Neural cell (in vitro differentiated cells): ENCODE measurements around the gene CEMIP2. TPM values are rescaled to one million over a fixed set of nuclear protein-coding genes. Genes with fewer than 3 reads are reported as not detected.

Source experiments
- H2AFZ ChIP-seq: fragments of 200-600, 300-800 bp; sonication (generic), shearing (Covaris generic); 2 replicates; pipeline ENCODE4 v1.6.0; 2014; ENCODE audit warnings: low read depth, mild to moderate bottlenecking, antibody characterized with exemption, low read length, moderate library complexity
- H3F3A ChIP-seq: fragments of 200-600 bp; shearing (Covaris generic); 2 replicates; pipeline ENCODE4 v1.6.1; 2016; ENCODE audit warnings: mild to moderate bottlenecking, moderate library complexity, mixed read lengths, antibody characterized with exemption, low read length; ENCODE audit not compliant: insufficient read depth, poor library complexity, severe bottlenecking
- H3K27ac ChIP-seq: fragments of 200-600, 300-800 bp; sonication (generic), shearing (Covaris generic); 2 replicates; pipeline ENCODE4 v1.5.1; 2014; ENCODE audit warnings: mild to moderate bottlenecking, low read length, moderate library complexity
- H3K27me3 ChIP-seq: fragments of 300-800, 200-600 bp; sonication (generic), shearing (Covaris generic); 2 replicates; pipeline ENCODE4 v1.6.0; 2014; ENCODE audit warnings: mild to moderate bottlenecking, low read depth, low read length, moderate library complexity; ENCODE audit not compliant: insufficient read depth
- H3K36me3 ChIP-seq: fragments of 300-800, 200-600 bp; sonication (generic), shearing (Covaris generic); 2 replicates; pipeline ENCODE4 v1.5.1; 2014; ENCODE audit warnings: mild to moderate bottlenecking, antibody characterized with exemption, low read length, moderate library complexity; ENCODE audit not compliant: insufficient read depth
- H3K4me2 ChIP-seq: fragments of 300-800, 200-600 bp; sonication (generic), shearing (Covaris generic); 2 replicates; pipeline ENCODE4 v1.6.0; 2014; ENCODE audit warnings: mild to moderate bottlenecking, low read length
- H3K4me3 ChIP-seq: fragments of 300-800, 200-600 bp; sonication (generic), shearing (Covaris generic); 2 replicates; pipeline ENCODE4 v1.5.1; 2014; ENCODE audit warnings: mild to moderate bottlenecking, low read length, moderate library complexity
- H3K79me2 ChIP-seq: fragments of 200-600 bp; shearing (Covaris generic); replicated peaks from 2 replicates; pipeline ENCODE4 v1.6.0; 2014; ENCODE audit warnings: mild to moderate bottlenecking, low read length, moderate library complexity; ENCODE audit not compliant: insufficient read depth
- H3K9ac ChIP-seq: fragments of 300-800, 200-600 bp; sonication (generic), shearing (Covaris generic); 2 replicates; pipeline ENCODE4 v1.6.1; 2016; ENCODE audit warnings: mild to moderate bottlenecking, low read length, mixed read lengths
- H3K9me2 ChIP-seq: fragments of 200-600 bp; shearing (Covaris generic); 2 replicates; pipeline ENCODE4 v1.6.1; 2016; ENCODE audit warnings: mild to moderate bottlenecking, low read length, mixed read lengths; ENCODE audit not compliant: insufficient read depth
- H3K9me3 ChIP-seq: fragments of 200-600, 300-800 bp; sonication (generic), shearing (Covaris generic); 2 replicates; pipeline ENCODE4 v1.6.1; 2016; ENCODE audit warnings: mild to moderate bottlenecking, mixed run types, low read length, moderate library complexity, mixed read lengths
- H4K20me1 ChIP-seq: fragments of 200-600 bp; shearing (Covaris generic); 2 replicates; pipeline ENCODE4 v1.6.1; 2016; ENCODE audit warnings: mild to moderate bottlenecking, mixed run types; ENCODE audit not compliant: insufficient read depth
- EP300 ChIP-seq: fragments of 450-650 bp; conservative IDR thresholded peaks from 2 replicates; pipeline ENCODE4 v1.6.1; 2014; ENCODE audit warnings: antibody characterized with exemption, mild to moderate bottlenecking, moderate library complexity; ENCODE audit not compliant: poor library complexity, severe bottlenecking
- EZH2 ChIP-seq: fragments of 200-600, 300-800 bp; shearing (Covaris generic), sonication (generic); IDR thresholded peaks from 2 replicates; pipeline ENCODE4 v1.6.1; 2014; ENCODE audit warnings: antibody characterized with exemption, low read length, borderline replicate concordance, mild to moderate bottlenecking; ENCODE audit not compliant: insufficient read depth, poor library complexity, severe bottlenecking
- MXI1 ChIP-seq: fragments of 450-650 bp; conservative IDR thresholded peaks from 2 replicates; pipeline ENCODE4 v1.6.1; 2014; ENCODE audit warnings: antibody characterized with exemption, mild to moderate bottlenecking; ENCODE audit not compliant: poor library complexity, severe bottlenecking
- POLR2AphosphoS5 ChIP-seq: IDR thresholded peaks from 2 replicates; pipeline ENCODE4 v1.6.1; 2012
- RAD21 ChIP-seq: fragments of 450-650 bp; conservative IDR thresholded peaks from 2 replicates; pipeline ENCODE4 v1.6.1; 2014; ENCODE audit warnings: antibody characterized with exemption, mild to moderate bottlenecking, moderate library complexity
- SMC3 ChIP-seq: fragments of 450-650 bp; conservative IDR thresholded peaks from 2 replicates; pipeline ENCODE4 v1.6.1; 2014; ENCODE audit warnings: antibody characterized with exemption, mild to moderate bottlenecking, moderate library complexity; ENCODE audit not compliant: poor library complexity
- TAF1 ChIP-seq: IDR thresholded peaks from 2 replicates; pipeline ENCODE4 v1.6.1; 2012; ENCODE audit warnings: low read depth
- polyA plus RNA-seq: library from polyadenylated mRNA; depleted of rRNA; stranded (reverse); fragments of >200 nt; gene quantifications from 2 replicates; pipeline ENCODE4 v1.2.3, GENCODE V29; 2014
- TF ChIP-seq, protein P1 (sequence below): fragments of 450-650 bp; IDR thresholded peaks from 2 replicates; pipeline ENCODE4 v1.5.1; 2014; ENCODE audit warnings: antibody characterized with exemption, mild to moderate bottlenecking, moderate library complexity; ENCODE audit not compliant: poor library complexity, severe bottlenecking
- TF ChIP-seq, protein P2 (sequence below): IDR thresholded peaks from 2 replicates; pipeline ENCODE4 v1.6.1; 2012; ENCODE audit warnings: borderline replicate concordance

The CEMIP2 gene
- polyA plus RNA-seq, 1 donor from 2014 or later = 11.3 TPM

DNA sequence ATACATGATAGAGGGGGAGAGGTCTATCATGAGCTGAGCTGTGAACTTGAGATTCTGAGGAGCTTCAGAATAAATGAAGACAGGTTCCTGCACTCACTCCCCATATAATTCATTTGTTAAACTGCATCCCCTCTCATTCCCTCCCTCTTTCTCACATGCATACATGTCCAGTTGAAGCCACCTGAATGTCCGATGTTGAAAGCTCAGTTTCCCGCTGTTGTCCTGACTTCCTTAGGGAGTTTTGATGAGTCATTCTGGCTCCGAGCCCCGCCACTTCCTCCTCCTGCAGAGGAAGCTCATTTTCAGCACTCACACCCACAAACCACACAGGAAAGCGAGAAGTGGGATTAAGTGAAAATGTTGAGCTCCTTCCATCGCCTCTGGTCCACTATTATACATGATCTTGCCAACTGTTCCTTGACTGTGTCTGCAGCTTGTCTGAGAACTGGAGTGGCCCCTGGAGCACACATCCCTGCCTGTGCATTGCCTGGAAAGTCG lies 121.2 kb downstream of the CEMIP2 start:
- Histone ChIP-seq H3K4me3 (no peak overlapping the region), H3K9ac (no peak overlapping the region), H3K9me3 (no peaks in the 10 kb centered on the region), H3F3A (no peaks in the 10 kb centered on the region), H4K20me1 (no peaks in the 10 kb centered on the region), H3K4me2 (no peak overlapping the region), H2AFZ (no peak overlapping the region), H3K79me2 (no peaks in the 10 kb centered on the region), H3K27me3 (no peaks in the 10 kb centered on the region), H3K9me2 (no peaks in the 10 kb centered on the region), H3K36me3 (no peaks in the 10 kb centered on the region), H3K27ac (no peak overlapping the region)
- no peak for TF ChIP-seq POLR2AphosphoS5
- TF ChIP-seq, protein P1, sequence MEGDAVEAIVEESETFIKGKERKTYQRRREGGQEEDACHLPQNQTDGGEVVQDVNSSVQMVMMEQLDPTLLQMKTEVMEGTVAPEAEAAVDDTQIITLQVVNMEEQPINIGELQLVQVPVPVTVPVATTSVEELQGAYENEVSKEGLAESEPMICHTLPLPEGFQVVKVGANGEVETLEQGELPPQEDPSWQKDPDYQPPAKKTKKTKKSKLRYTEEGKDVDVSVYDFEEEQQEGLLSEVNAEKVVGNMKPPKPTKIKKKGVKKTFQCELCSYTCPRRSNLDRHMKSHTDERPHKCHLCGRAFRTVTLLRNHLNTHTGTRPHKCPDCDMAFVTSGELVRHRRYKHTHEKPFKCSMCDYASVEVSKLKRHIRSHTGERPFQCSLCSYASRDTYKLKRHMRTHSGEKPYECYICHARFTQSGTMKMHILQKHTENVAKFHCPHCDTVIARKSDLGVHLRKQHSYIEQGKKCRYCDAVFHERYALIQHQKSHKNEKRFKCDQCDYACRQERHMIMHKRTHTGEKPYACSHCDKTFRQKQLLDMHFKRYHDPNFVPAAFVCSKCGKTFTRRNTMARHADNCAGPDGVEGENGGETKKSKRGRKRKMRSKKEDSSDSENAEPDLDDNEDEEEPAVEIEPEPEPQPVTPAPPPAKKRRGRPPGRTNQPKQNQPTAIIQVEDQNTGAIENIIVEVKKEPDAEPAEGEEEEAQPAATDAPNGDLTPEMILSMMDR = no peak
- no peak for TF ChIP-seq RAD21
- TF ChIP-seq SMC3 = no peak
- TF ChIP-seq, protein P2, sequence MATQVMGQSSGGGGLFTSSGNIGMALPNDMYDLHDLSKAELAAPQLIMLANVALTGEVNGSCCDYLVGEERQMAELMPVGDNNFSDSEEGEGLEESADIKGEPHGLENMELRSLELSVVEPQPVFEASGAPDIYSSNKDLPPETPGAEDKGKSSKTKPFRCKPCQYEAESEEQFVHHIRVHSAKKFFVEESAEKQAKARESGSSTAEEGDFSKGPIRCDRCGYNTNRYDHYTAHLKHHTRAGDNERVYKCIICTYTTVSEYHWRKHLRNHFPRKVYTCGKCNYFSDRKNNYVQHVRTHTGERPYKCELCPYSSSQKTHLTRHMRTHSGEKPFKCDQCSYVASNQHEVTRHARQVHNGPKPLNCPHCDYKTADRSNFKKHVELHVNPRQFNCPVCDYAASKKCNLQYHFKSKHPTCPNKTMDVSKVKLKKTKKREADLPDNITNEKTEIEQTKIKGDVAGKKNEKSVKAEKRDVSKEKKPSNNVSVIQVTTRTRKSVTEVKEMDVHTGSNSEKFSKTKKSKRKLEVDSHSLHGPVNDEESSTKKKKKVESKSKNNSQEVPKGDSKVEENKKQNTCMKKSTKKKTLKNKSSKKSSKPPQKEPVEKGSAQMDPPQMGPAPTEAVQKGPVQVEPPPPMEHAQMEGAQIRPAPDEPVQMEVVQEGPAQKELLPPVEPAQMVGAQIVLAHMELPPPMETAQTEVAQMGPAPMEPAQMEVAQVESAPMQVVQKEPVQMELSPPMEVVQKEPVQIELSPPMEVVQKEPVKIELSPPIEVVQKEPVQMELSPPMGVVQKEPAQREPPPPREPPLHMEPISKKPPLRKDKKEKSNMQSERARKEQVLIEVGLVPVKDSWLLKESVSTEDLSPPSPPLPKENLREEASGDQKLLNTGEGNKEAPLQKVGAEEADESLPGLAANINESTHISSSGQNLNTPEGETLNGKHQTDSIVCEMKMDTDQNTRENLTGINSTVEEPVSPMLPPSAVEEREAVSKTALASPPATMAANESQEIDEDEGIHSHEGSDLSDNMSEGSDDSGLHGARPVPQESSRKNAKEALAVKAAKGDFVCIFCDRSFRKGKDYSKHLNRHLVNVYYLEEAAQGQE = no peak
- no peak for TF ChIP-seq MXI1
- no peak for TF ChIP-seq EP300
- no peak for TF ChIP-seq EZH2
- TF ChIP-seq TAF1 = no peak

DNA sequence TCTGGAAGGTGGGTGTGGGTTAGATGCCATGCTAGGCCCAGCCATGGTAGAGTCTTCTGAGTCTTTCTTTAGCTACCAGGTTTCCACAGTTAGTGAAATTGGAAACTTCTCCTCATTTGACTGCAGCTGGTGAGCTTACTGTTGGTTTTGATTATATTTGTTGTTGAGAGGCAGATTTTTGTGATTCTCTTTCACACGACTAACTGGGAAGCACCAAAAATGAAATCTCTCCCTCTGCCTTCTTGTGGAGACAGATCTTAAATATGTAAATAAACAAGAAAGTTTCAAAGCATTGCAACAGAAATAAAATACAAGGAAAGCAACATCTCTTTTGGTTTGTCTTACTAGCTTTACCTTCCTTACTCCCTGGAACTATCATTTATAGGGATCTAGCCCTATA lies 122.2 kb downstream of the CEMIP2 start:
- H3F3A ChIP-seq = no peaks in the 10 kb centered on the region

More for the DNA sequence above, 122.2 kb downstream of the CEMIP2 start:
- no peaks in the 10 kb centered on the region for H4K20me1 ChIP-seq
- no peaks in the 10 kb centered on the region for H3K79me2 ChIP-seq
- no peak overlapping the region for H3K4me2 ChIP-seq
- H3K27ac ChIP-seq = no peak overlapping the region
- H2AFZ ChIP-seq = no peak overlapping the region
- H3K9me2 ChIP-seq = no peaks in the 10 kb centered on the region
- no peak overlapping the region for H3K4me3 ChIP-seq
- no peak overlapping the region for H3K9ac ChIP-seq
- no peaks in the 10 kb centered on the region for H3K36me3 ChIP-seq
- H3K27me3 ChIP-seq = no peaks in the 10 kb centered on the region
- TF ChIP-seq POLR2AphosphoS5 (no peak), TAF1 (no peak), SMC3 (no peak), RAD21 (no peak), EP300 (no peak), EZH2 (no peak), MXI1 (no peak)
- TF ChIP-seq, protein P2 = no peak
- TF ChIP-seq, protein P1 = no peak
- H3K9me3 ChIP-seq = no peaks in the 10 kb centered on the region
